Stimulated activated CD4-positive, alpha-beta T cell treated with anti-CD3 and anti-CD28 coated beads, Interleukin-12 subunit alpha, Interleukin-12 subunit beta, amount 100 ng/mL, for 4 hours (primary cell): ENCODE results near the gene BRK1.
A peak's percentile ranks its signal among the peaks of the same experiment; 100 is the strongest.
"Not testable (repeated sequence)": the region's sequence is repeated elsewhere in the genome, so short reads cannot be mapped to it uniquely, and the experiment has no call there.

Experiments used
- DNase-seq: peaks from one replicate; pipeline ENCODE4 v3.0.0-alpha.2; 2020

Gene BRK1

DNA sequence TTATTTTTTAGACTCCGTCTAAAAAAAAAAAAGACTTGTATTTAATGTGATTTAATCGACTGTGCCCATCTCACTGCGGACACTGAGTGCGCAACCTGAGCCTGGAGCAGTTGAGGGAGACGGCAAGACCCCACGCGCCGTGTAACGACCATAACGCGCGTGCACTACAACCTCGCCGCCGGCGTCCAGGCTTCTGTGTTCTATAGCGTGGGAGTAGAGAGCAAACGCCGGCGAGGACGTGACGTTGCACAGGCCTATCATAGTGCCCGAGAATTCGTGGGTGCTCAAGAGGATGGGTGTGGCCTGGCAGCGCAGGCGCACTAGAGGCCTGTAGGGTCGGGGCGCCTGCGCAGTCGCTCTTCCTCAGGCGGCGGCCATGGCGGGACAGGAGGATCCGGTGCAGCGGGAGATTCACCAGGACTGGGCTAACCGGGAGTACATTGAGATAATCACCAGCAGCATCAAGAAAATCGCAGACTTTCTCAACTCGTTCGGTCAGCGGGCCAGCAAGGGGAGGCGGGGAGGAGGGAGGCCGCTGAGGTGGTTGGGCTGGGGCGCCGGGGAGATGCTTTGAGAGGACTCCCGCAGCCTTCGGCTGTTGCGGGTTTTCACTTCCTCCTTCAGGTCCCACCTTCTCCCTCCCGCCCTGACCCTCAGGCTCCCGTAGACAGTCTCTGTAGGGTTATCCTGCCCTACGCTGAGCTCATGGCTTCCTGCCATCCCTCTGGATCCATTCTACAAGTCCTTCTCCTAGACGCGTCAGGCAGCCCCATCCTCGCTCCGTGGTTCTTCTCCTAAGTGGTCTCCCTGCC, at the start of gene BRK1:
TSS of gene BRK1 (plus strand) at position 350 of the 812 bp plus-strand sequence. CDS start at position 377, 27 bp downstream.
- DNase-seq: peak; percentile 90

DNA sequence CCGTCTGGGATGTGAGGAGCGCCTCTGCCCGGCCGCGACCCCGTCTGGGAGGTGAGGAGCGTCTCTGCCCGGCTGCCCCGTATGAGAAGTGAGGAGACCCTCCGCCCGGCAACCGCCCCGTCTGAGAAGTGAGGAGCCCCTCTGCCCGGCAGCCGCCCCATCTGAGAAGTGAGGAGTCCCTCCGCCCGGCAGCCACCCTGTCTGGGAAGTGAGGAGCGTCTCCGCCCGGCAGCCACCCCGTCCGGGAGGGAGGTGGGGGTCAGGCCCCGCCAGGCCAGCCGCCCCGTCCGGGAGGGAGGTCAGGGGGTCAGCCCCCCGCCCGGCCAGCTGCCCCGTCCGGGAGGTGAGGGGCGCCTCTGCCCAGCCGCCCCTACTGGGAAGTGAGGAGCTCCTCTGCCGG, 45.4 kb upstream of the BRK1 start:
- not testable (repeated sequence) for DNase-seq

DNA sequence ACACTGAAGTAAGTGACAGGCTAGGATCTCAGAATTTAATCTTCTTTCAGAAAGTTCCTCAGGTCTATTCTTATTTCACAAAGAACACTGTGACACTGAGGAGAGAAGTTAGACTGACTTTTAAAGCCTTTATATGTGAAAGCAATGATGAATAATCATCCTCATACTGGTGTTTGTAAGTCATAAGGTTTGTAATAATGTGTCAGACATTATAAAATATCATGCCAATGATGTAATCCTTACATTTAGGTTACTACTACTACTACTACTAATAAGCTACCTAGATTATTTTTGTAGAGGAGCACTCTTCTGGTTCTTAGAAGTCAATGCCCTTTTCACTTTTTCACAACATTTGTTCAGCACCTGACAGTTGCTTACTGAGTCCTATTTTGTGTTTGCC, 40.8 kb upstream of the BRK1 start:
- no peak for DNase-seq

DNA sequence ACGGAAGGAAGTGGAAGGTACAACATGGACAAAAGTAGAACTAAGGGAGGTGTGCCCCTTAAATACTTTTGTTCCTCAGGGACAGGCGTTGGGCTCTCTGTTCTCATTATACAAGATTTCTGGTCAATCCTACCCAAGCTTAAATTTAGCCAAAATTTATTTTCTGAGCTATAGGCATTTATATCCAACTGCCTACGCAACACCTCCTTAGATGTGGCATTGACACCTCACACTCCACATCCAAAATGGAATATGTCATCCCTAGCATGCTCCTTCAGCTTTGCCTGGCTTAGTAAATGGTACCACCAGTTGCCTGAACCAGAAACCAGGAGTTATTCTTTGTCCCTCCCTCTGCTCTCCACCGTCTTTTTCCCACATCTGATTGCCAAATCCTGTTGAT, 33.6 kb upstream of the BRK1 start:
- no peak for DNase-seq

DNA sequence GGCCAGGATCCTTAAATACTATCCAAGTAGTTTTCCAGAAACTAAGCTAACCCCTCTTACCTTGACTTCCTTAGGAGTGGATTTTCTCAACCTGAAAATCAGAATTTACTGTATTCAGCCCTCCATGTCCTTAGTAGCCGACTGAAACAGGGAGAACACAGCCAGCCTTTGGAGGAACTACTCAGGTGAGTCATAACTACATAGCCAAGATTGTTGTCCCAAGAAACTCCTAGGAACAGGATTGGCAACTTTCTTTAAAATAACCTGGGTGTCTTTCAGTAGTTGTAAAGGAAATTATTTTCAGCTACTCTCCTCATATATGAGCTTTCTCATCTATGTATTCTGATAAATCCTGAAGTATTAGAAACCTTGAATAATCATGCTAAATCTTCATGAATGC, 29.7 kb upstream of the BRK1 start:
- DNase-seq: no peak

- DNase-seq: no peak
Measured at GRCh38 chr3:10088256-10088655, 27.2 kb upstream of the BRK1 start.

- no peak for DNase-seq
Measured at GRCh38 chr3:10090179-10090578, 25.3 kb upstream of the BRK1 start.

DNA sequence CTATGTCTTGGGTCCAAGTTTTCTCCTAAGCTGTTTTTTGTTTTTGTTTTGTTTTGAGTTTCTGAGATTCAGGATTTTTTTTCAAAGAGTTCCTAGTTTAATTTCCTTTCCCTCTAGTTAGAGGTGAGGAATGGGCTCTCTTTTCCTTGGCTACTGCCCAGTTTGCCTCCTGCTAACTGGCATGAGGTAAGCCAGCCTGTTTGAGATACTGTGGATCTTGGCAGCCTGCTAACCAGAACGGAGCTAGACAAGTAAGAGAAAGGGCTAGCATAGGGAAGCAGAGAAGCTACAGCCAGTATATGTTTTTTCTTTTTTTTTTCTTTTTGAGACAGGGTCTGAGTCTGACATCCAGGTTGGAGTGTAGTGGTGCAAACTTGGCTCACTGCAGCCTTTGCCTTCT, 24.7 kb upstream of the BRK1 start:
- not testable (repeated sequence) for DNase-seq

GRCh38 chr3:10091387-10091786, 24.1 kb upstream of the BRK1 start:
- DNase-seq: not testable (repeated sequence)

DNA sequence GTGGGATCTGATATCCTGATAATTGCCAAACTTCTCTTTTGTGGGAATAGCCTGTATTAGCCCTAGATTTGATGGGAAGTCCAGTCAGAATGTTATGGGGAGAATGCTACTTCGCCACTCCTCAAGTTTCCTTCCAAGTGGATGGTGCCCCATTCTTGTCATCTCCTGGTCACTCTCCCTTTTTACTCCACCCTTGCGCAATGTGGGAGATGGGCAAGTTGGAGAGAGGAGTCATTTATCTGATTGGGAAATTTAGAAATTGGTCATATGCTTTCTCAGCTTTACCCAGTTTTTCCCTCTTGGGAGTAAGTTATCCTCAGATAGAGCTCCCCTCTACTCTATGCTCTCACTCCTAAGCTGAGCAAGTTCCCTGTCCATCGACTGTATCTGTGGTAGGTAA, 21.8 kb upstream of the BRK1 start:
- DNase-seq: no peak

DNA sequence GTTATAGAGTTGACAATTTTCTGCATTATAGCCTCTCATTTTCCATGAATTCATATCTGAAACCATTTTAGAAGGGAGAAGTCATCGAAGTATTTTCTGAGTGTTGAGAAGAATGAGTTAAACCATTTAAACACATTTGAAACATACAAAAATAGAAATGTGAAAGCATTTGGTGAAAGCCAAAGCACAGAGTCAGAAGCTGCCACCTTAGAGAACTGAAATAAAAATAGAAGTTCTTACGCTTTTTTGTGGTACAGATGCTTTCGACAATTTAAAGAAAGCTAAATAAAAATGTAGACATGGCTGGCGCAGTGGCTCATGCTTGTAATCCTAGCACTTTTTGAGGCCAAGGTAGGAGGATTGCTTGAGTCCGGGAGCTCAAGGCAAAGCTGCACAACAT, 16.4 kb upstream of the BRK1 start:
- DNase-seq: no peak

DNA sequence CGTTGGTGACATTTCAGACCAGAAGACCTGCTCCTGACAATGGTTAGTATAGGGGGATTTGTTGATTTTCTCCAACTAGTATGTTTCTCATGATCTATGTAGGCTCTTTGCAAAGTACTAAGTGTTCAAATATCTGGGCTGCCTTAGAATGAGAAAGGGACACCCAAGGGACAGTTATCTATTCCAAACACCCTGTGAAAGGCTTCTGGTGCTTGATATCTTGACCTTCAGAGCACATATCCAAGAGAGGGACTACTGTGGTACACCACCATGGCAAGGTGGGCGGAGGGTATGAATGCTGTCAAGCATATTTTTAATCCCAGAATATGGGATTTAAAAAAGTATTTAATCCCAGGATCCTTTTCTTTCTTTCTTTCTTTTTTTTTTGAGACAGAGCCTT, 8.6 kb upstream of the BRK1 start:
- no peak for DNase-seq

DNA sequence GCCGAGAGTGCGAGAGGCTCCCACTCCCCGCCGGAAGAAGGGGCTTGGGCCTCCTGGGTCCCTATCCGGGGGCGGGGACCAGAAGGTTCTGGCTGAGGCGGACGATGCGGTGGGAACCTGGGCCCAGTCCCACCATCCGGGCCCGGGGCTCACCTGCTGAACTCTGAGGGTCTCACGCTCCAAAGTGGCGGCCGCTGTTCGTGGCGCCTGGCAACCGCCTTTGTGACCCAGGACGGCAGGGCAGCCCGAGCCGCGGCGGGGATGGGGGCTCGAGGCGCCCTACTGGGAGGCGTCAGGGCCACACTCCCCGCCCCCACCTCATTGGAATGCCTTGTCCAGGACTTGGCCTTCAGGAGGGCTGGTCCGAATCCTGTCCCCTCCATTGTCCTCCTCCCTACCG, 7.4 kb upstream of the BRK1 start, which contains the start of gene FANCD2OS:
TSS of gene FANCD2OS (minus strand) at position 165 of the 400 bp plus-strand sequence. CDS start 3,481 bp downstream, outside the sequence.
- no peak for DNase-seq

- no peak for DNase-seq
Measured at GRCh38 chr3:10116138-10116460, 624 bp downstream of the BRK1 start.

- no peak for DNase-seq
Measured at GRCh38 chr3:10116928-10117327, 1.5 kb downstream of the BRK1 start.

- no peak for DNase-seq
Measured at GRCh38 chr3:10119376-10119775, 3.9 kb downstream of the BRK1 start.

DNA sequence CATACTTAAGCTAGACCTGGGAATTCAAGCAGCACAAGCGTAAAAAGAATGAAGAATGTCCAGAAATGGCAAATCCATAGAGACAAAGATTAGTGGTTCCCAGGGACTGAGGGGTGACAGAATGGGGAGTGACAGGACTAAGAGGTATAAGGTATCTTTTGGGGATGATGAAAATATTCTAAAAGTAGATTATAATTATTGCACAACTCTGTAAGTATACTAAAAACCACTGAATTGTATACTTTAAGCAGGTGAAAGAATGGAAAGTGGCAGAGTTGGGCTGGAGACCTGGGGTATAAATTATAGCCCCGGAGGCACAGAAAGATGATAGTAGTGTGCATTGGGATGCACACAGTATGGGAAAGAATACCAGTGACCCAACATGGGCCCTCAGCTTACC, 5.6 kb downstream of the BRK1 start:
- DNase-seq: no peak

- DNase-seq: no peak
Measured at GRCh38 chr3:10122724-10123123, 7.2 kb downstream of the BRK1 start.

GRCh38 chr3:10135872-10136271, 20.4 kb downstream of the BRK1 start:
- not testable (repeated sequence) for DNase-seq

DNA sequence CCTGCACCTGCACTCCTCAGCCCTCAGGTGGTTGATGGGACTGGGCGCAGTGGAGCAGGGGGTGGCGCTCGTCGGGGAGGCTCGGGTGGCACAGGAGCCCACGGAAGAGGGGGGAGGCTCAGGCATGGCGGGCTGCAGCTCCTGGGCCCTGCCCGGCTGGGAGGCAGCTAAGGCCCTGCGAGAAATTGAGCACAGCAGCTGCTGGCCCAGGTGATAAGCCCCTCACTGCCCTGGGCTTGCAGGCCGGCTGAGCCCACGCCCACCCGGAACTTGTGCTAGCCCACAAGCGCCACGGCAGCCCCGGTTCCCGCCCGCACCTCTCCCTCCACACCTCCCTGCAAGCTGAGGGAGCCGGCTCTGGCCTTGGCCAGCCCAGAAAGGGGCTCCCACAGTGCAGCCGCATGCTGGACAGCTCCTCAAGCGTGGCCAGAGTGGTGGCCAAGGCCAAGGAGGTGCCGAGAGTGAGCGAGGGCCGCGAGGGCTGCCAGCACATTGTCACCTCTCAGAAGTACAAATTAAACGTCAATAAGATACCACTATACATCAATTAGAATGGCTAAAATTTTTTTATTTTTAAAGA, 21.0 kb downstream of the BRK1 start:
- DNase-seq: no peak

GRCh38 chr3:10137178-10137577, 21.7 kb downstream of the BRK1 start:
- DNase-seq: no peak

- no peak for DNase-seq
Measured at GRCh38 chr3:10140996-10141546, 25.6 kb downstream of the BRK1 start.

- DNase-seq: no peak
Measured at GRCh38 chr3:10142707-10143560, 27.5 kb downstream of the BRK1 start.
